ENCODE data around the gene CERS6.
"Not testable (repeated sequence)": the region's sequence is repeated elsewhere in the genome, so short reads cannot be mapped to it uniquely, and the experiment has no call there.

Gene CERS6

DNA sequence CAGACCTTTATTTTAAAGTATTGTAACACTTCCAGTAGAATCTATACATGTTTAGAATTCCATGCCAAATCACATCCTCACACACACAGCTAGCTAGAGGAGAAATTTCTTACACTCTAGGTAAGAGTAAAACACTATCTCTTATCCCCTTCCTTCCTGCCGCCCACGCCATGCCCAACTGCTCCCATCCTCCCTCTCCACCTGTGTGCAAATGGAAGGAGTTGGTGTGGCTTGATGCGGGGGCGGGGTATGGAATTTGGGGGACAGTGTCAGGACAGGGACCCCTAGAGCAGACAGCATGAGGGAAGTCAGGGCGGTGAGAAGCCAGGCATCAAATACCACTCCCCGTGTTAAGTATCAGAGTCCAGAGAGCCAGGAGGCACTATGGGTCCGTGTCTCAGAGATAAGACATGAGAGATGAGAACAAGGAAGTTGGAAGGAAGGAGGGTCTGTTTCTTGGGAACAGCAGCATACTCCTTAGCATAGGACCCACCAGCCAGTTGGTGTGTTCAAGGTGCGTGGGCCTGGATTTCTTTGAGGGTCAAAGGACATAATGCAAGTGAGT, 297.8 kb downstream of the CERS6 start:
- no peak for DNase-seq (ENCODE audit: low read depth in 1 of 2, low spot score in 1 of 2)

DNA sequence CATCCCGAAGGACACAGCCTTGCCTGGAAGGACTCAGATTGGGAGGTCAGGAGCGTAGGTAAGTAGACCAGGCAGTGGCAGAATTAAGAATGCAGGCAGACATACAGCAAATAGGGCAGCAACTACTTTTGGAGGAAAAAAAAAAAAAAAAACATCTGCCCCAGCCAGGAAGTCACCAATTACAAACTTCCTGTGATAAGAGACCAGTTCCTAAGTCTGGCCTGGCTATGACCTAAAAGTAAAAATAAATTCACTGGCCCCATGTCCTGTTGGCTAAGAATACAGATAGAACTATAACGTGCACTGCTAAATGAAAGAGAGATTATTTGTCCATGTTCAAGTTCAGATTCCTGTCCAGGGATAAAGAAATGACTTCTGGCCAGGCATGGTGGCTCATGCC, 301.2 kb downstream of the CERS6 start:
- DNase-seq (ENCODE audit: low read depth in 1 of 2, low spot score in 1 of 2) = no peak

DNA sequence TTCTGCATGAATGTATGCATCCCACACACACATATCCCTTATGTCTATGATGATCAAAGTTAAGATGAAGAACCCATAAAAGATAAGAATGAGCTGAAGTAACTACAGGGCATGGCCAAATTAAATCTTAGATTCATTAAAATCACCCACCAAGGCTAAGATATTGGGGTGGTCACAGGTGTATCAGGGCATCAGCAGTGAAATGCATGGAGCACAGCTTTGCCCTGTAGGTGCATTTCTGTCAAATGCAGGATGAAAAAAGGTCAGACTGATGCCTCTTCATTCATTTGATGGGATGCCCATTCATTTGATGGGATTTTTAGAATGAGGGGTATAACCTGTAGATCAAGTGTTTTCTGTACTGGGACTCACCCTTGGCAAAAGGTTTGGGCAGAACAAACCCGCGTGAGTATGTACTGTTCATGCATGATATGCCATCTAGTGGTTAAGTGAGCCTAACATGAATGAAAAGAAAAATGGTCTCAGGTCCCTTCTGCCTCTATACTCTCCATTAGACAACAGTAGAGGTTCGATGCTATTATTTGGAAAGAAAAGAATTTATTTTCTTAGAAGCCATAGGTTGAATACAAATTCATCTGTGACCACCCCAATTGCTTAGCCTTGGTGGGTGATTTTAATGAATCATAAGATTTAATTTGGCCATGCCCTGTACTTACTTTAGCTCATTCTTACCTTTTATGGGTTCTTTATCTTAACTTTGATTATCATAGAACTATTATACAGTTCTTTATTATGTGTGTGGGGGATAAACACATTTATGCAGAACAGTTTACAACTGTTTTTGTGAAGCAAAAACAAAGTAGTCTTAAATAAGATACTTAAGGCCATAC, 303.1 kb downstream of the CERS6 start:
- DNase-seq (ENCODE audit: low read depth in 1 of 2, low spot score in 1 of 2) = no peak

DNA sequence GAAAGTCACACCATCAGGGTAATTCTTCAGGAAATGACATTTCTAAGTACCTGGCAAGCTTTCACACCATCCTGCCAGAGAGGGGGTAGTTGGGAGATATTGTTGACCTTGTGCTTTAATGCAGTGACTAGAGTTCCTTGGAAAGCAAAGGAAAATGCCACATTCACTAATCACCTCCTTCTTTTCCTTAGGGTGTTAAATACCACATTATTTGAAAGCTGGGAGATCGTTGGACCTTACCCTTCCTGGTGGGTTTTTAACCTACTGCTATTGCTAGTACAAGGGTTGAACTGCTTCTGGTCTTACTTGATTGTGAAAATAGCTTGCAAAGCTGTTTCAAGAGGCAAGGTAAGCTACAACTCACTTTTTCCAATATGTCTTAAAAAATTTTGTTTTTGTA, 309.3 kb downstream of the CERS6 start:
- no peak for DNase-seq (ENCODE audit: low read depth in 1 of 2, low spot score in 1 of 2)

DNA sequence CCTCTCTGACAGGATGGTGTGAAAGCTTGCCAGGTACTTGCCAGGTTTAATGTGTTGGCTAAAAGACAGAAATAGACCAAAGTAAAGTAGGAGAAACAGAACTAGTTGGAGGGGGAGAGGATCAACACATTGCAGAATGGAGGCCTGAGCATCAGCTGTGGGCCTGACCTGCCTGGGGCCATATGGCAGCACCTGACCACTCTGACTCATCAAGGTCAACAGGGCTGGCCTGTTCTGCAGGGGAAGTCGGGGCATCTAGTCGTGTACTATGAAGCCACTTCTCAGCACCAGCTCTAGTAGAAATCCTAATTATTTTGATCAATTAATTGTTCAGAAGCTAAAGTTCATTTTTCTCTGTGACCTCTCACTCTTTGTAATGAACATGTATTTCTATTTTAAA, 310.5 kb downstream of the CERS6 start:
- no peak for DNase-seq (ENCODE audit: low read depth in 1 of 2, low spot score in 1 of 2)

DNA sequence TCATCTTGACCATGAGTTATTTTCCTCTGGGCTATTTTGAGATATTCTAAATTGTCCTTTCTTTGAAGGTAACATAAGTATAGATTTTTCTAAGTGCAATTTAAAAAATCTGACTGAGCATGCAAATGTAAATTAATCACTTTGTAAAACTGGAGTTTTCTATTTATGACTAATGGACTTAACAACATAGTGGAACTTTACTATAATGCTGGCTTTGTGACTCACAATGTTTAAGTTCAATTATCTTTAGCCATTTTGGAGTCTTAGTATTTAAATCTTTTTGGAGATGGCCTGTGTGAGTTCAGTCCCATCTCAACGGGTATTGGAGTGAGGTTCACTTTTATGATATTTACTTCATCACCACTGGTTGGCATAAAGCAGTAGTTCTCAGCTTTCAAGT, 311.2 kb downstream of the CERS6 start:
- no peak for DNase-seq (ENCODE audit: low read depth in 1 of 2, low spot score in 1 of 2)

DNA sequence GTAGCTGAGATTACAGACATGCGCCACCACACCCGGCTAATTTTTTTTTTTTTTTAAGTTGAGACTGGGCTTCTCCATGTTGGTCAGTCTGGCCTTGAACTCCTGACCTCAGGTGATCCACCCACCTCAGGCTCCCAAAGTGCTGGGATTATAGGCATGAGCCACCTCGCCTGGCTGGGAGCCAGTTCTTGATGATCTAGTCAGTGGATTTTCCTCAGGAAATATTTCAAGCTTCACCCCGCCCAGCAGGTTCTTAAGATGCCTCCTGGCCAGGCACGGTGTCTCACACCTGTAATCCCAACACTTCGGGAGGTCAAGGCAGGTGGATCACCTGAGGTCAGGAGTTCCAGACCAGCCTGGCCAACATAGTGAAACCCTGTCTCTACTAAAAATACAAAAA, 312.3 kb downstream of the CERS6 start:
- DNase-seq (ENCODE audit: low read depth in 1 of 2, low spot score in 1 of 2) = not testable (repeated sequence)

DNA sequence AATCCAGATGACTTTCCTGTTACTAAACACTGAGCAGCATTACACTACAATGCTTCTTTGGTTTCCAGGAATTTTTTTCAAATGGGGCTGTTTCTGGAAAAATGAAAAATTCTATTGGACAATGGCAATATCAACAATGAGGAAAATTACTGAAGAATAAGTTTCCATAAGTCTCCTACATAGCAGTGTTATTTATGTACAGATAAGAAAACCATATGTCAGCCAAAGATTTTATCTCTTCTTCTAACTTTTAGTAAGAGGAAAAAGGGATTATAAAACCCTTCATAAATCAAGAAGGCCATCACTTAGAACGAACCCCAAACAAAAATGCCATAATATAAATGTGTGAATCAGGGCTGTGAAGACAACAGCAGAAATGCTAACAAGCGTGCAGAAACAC, 314.7 kb downstream of the CERS6 start:
- no peak for DNase-seq (ENCODE audit: low read depth in 1 of 2, low spot score in 1 of 2)

DNA sequence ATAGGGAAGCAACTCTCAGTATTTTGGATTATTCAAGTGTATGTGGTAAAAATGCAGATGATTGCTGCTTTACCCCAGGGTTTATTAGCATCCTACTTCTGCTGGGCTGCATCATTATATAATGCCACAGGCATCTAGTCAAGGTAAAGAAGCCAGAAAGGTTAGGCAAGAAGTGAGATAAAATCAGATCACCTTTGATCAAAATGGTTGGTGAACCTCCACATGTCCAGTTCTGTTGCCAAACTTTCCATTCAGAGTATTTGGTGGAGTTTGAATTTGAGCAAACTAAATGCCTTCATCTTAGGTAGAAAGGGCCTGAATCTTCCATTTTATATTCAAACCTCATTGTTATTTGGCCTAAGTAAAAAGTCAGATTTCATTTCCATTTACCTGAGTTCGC, 316.6 kb downstream of the CERS6 start:
- DNase-seq (ENCODE audit: low read depth in 1 of 2, low spot score in 1 of 2) = no peak

DNA sequence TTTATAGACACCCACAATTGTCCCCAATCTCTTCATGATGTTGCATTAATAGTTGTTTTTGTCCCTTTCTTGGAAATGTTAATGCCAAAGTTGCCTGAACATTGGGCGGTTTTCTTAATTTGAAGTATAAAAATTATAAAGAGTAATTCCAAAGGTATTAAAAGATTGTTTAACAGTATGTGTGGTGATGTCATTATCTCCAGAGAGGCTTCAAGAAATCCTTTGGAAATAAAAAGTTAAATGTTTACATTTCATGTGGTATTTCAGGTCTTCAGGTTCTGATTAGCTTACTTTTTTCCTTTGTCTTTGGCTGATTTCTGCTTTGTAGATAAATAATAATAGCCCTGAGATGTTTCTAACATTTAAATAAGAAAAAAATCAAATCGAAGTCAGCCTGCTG, 317.1 kb downstream of the CERS6 start:
- no peak for DNase-seq (ENCODE audit: low read depth in 1 of 2, low spot score in 1 of 2)

DNA sequence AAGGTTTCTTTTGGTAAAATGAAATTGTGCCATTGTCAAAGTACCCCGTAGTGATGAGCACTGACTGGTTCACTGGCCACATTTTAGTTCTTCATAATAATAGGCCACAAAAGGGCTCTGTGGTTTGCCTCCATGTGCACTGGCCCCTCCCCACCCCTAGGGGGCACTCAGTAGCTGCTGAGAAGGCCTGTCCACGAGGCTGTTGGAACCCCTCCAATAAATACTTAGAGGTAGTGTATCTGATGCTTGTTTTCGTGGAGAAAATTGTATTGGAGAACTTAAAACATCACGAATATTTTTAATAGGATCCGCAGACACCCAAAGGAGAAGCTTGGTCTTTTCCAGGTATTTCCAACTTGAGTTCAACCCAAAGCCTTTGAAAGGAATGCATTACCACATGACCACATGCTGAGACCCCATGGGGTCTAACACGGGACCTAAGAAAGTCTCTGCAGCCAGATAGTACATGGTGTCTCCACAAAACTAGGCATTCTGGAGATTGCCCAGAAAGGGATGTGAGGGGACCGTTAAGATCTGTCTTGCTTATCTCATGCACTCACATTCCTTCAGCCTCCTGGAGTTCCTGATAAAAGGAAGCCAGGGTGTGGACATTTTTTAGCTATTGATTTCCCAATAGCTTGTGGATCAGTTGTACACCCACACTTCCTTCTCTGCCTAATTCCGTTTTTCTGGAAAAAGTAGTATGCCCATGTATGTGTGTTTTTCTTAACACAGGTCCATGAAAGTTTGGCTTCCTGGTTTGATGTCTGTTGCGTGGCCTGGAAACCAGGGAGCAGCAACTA, 317.8 kb downstream of the CERS6 start:
- no peak for DNase-seq (ENCODE audit: low read depth in 1 of 2, low spot score in 1 of 2)

DNA sequence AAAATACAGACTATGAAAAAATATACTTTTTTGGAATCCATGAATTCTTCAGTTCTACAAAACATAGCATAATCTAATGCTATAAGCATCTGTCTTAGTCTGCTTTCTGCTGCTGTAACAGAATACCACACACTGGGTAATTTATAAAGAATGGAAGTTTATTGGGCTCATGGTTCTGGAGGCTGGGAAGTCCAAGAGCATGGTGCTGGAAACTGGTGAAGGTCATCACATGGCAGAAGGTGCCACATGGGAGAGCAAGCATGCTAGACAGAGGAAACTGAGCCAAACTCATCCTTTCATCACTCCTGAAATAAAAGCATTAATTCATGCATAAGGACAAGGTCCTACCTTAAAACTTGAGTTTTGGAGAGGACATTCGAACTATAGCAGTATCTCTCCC, 319.8 kb downstream of the CERS6 start:
- DNase-seq (ENCODE audit: low read depth in 1 of 2, low spot score in 1 of 2) = no peak

DNA sequence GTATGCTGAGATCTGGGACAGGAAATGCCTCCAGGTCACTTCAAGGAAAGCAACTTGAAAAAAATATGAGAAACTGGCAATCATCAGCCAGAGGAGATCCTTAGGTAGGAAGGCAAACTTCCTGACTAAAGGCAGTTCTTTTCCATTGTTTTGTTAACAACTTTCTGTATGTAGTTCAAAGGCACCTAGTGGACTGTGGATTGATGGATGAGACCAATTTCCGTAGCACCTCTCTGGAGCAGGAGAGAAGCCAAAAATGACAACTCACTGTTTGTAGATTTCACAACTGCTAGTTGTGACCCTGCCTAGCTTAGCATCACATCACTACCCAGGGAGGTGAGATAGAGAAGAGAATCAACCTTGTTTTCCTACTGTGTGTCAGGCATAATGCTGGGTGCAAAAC, 324.6 kb downstream of the CERS6 start:
- no peak for DNase-seq (ENCODE audit: low read depth in 1 of 2, low spot score in 1 of 2)

DNA sequence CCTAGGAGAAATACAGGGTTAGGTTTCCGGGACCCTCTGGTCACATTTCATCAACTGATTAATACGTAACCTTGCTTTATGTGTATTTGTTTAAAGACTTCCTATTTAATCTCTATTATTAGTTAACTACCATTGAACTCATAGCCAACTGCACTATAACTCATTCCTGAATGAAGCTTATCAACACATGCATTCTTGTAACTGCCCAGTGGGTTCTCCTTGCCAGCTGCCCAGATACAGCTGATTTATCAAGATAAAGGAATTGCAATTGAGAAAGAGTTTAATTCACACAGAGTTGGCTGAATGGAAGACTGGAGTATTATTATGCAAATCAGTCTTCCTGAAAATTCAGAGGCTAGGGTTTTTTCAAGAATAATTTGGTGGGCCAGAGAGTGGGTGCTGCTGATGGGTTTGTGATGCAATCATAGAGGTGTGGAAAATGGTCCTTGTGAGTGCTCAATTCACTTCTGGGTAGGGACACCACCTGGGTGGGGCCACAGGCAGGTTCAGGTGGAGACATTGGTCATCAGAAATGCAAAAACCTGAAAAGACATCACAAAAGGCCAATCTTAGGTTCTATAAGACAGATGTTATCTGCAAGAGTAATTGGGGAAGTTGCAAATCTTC, 325.2 kb downstream of the CERS6 start:
- DNase-seq (ENCODE audit: low read depth in 1 of 2, low spot score in 1 of 2) = no peak

DNA sequence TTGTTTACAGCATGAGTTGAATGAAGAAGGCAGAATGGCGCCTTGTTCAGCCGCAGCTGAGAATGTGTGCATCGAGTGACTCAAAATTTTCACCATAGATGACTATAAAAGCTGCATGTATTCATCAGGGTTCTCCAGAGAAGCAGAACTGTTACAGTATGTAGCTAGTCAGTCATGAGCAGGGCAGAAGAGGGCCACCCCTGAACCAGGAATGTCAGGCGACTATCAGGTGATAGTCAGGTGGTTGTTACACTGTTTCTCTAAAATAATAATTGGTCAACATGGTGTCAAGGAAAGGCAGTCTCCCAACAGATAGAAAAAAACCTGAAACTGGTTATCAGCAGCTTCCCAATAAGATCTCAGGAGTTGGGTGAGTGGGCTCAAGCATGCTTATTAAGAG, 326.2 kb downstream of the CERS6 start:
- DNase-seq (ENCODE audit: low read depth in 1 of 2, low spot score in 1 of 2) = no peak

DNA sequence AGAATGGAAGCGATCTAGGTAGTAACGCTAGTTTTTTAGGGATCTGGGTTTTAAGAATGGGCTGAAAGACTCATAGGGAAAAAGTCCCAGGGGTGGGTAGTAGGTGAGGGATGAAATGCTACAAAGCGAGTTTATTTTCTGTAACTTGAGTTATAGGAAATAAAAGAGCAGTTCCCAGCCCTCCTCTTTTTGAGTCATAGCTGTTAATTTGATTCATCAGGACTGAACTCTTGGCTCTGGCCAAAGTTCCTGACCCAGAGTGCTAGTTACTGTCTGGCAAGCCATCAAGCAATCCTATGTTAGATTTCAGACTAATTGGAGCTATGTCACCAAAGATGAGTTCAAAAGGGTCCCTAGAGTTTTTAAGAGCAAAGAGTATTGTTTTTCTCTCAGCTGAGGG, 328.9 kb downstream of the CERS6 start:
- no peak for DNase-seq (ENCODE audit: low read depth in 1 of 2, low spot score in 1 of 2)

DNA sequence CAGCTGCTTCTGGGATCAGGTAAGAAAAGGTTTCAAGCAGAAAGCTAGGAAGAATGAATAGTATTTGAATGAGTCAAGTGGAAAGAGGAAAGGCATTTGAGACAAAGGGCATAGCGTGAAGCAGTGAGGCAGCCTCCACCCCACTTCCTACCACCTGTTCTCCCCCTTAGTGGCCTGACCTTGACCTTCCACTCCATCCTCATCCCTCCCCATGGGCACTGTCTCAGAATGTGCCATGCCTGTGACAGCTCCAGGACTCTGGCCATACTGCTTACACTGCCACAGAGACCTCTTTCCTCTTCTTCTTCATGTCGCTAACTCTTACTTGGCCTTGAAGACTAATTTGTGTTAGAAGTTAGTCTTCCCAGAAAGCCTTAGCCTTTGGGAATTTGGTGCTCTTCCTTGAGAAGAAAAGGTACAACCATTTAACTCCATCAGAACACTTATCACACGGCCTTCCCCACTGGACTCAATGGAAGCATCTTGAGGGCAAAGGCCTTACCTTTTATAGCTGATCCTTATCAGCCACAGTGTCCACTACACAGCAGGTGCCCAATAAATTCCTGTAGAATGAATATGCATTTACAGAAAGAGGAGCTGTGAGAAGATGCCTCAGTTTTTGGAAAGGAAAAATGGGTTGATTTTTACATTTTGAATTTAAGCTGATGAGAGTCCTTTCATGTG, 331.2 kb downstream of the CERS6 start:
- DNase-seq (ENCODE audit: low read depth in 1 of 2, low spot score in 1 of 2) = no peak

DNA sequence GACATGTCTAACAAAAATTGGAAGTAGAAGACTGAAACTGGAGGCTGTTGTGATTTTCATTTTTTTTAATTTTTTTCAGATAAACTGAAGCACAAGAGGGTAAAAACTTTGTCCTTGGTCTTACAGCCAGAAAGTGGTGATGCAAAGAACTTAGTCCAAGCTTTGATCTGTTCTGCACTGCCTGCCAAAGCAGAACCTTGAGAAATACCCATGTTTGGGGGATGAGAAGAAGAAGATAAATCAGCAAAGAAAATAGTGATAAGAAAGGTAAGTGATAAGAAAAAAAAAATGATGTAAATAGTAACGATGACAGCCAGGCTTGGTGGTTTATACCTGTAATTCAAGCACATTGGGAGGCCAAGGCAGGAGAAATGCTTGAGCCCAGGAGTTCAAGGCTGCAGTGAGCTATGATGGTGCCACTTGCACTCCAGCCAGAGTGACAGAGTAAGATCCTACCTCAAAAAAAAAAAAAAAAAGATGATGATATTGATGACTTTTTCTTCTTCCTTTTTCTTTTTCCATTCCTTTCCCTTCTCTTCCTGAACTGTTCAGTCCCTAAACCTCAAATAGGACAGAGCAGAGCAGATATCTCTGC, 331.8 kb downstream of the CERS6 start:
- DNase-seq (ENCODE audit: low read depth in 1 of 2, low spot score in 1 of 2) = no peak

DNA sequence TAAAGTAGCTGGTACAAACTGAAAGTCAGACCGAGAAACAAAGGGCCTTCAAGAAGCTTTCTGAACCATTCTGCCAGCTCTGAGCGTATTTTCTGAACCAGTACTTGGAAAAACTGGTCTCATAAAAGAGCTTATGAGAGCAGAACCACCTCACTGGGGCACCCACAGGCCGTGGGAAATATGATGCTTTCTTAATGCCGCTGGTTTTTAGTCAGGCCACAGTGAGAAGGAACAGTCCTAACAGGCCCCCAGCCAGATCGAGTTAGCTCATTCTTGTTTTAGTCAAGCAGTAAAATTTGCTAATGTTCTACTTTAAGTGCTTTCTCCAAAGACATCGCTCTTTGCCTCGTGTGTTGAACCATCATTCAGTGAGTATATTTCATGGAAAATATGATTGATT, 333.7 kb downstream of the CERS6 start:
- DNase-seq (ENCODE audit: low read depth in 1 of 2, low spot score in 1 of 2) = no peak

DNA sequence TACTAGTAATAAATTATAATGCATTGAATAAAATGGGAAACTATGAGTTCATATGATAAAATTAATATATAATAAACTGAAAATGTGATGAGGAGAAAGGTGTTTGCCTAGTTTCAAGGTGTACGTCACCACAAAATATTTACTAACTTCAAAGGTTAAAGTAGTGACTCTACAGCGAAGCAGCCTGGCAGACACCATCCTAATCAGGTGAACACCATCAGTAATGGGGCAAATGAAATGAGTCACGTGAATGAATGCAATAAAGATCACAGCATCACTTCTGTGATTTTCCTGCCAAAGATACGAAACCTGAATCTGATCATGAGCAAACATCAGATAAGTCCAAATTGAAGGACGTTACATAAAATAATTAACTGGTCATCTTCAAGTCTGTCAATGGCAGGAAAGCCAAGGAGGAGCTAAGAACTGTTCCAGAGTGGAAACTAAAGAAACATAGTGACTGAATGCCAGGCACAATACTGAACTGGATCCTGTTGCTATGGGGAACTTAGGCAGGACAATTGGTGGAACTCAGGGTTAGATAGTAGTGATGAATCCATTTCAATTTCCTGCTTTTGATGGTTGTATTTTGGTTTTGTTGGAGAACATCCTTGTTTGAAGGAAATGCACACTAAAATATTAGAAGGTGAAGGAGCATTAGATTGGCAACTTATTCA, 334.3 kb downstream of the CERS6 start:
- DNase-seq (ENCODE audit: low read depth in 1 of 2, low spot score in 1 of 2) = no peak
